HL-60 (cell line): ENCODE data around the gene GREB1.

Experiments used
- DNase-seq, 2 experiments: peaks; one replicate each; pipeline ENCODE4 v3.0.0-alpha.2; 2010 to 2020; ENCODE audit warnings: low read depth in 1 of 2, low spot score in 1 of 2
- H3K27ac ChIP-seq: fragments of 250-450 bp; sonication (Bioruptor Pico); replicated peaks from 2 replicates; pipeline ENCODE4 v1.5.1; 2020; ENCODE audit warnings: mild to moderate bottlenecking, moderate library complexity
- H3K27me3 ChIP-seq: fragments of 250-450 bp; sonication (Bioruptor Pico); 2 replicates; pipeline ENCODE4 v1.5.1; 2021; ENCODE audit warnings: mild to moderate bottlenecking, moderate library complexity; ENCODE audit not compliant: insufficient read depth, poor library complexity, severe bottlenecking
- H3K4me3 ChIP-seq: replicated peaks from 2 replicates; pipeline ENCODE4 v1.5.1; 2011; ENCODE audit warnings: mild to moderate bottlenecking, control low read depth, low read length; ENCODE audit not compliant: insufficient read depth
- CTCF ChIP-seq: IDR thresholded peaks from one replicate; pipeline ENCODE4 v1.5.1; 2011; ENCODE audit warnings: low read length, control low read depth, inconsistent platforms; ENCODE audit not compliant: insufficient read depth
- GABPA ChIP-seq: IDR thresholded peaks from 2 replicates; pipeline ENCODE4 v1.6.1; 2012; ENCODE audit warnings: low read depth
- POLR2AphosphoS5 ChIP-seq: IDR thresholded peaks from 2 replicates; pipeline ENCODE4 v1.6.1; 2012; ENCODE audit warnings: low read depth
- SPI1 ChIP-seq: IDR thresholded peaks from 2 replicates; pipeline ENCODE4 v1.6.1; 2012; ENCODE audit warnings: low read depth, mild to moderate bottlenecking, borderline replicate concordance
- TF ChIP-seq, protein P1 (sequence below): IDR thresholded peaks from 2 replicates; pipeline ENCODE4 v1.6.1; 2012; ENCODE audit warnings: low read depth; ENCODE audit not compliant: insufficient replicate concordance

Gene GREB1

GRCh38 chr2:11517906-11518305 lies 15.9 kb upstream of the GREB1 start:
- H3K4me3 ChIP-seq: no peak overlapping the region
- H3K27me3 ChIP-seq: no peaks in the 10 kb centered on the region
- DNase-seq: no peak
- no peak overlapping the region for H3K27ac ChIP-seq
- TF ChIP-seq POLR2AphosphoS5 (no peak), GABPA (no peak), CTCF (no peak), SPI1 (no peak)
- TF ChIP-seq, protein P1, sequence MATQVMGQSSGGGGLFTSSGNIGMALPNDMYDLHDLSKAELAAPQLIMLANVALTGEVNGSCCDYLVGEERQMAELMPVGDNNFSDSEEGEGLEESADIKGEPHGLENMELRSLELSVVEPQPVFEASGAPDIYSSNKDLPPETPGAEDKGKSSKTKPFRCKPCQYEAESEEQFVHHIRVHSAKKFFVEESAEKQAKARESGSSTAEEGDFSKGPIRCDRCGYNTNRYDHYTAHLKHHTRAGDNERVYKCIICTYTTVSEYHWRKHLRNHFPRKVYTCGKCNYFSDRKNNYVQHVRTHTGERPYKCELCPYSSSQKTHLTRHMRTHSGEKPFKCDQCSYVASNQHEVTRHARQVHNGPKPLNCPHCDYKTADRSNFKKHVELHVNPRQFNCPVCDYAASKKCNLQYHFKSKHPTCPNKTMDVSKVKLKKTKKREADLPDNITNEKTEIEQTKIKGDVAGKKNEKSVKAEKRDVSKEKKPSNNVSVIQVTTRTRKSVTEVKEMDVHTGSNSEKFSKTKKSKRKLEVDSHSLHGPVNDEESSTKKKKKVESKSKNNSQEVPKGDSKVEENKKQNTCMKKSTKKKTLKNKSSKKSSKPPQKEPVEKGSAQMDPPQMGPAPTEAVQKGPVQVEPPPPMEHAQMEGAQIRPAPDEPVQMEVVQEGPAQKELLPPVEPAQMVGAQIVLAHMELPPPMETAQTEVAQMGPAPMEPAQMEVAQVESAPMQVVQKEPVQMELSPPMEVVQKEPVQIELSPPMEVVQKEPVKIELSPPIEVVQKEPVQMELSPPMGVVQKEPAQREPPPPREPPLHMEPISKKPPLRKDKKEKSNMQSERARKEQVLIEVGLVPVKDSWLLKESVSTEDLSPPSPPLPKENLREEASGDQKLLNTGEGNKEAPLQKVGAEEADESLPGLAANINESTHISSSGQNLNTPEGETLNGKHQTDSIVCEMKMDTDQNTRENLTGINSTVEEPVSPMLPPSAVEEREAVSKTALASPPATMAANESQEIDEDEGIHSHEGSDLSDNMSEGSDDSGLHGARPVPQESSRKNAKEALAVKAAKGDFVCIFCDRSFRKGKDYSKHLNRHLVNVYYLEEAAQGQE: no peak

GRCh38 chr2:11520092-11520693 lies 13.7 kb upstream of the GREB1 start:
- H3K27ac ChIP-seq: no peak overlapping the region
- no peaks in the 10 kb centered on the region for H3K27me3 ChIP-seq
- TF ChIP-seq POLR2AphosphoS5: no peak
- TF ChIP-seq SPI1: no peak
- TF ChIP-seq, protein P1: no peak
- no peak for TF ChIP-seq GABPA
- no peak for TF ChIP-seq CTCF
- H3K4me3 ChIP-seq: no peak overlapping the region
- DNase-seq: no peak

DNA sequence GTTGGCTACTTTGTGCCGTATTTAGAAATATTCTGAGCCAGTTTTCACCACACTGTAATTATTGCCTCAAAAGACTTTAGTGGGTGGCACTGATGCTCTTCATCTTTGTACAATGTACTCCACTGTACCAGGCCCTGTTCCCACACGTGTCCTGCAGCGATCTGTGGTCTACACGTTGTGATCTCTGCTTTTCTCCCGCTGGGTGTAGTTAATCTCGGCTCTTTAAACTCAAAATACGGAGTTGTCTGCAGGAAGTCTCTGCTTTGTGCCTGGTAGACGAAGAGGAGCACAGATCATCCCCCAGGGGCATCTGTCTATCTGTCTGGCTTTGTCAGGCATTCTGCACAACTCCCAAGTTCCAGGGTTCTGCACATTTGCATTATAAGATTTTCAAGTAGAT lies 12.1 kb upstream of the GREB1 start:
- Histone ChIP-seq H3K27ac (no peak overlapping the region), H3K4me3 (no peak overlapping the region), H3K27me3 (no peaks in the 10 kb centered on the region)
- no peak for TF ChIP-seq CTCF
- TF ChIP-seq, protein P1: no peak
- TF ChIP-seq GABPA: no peak
- no peak for TF ChIP-seq POLR2AphosphoS5
- no peak for TF ChIP-seq SPI1
- DNase-seq: no peak
